GM12872 (cell line): ENCODE results near the gene FOXP2.

Source experiments
- CTCF ChIP-seq: IDR thresholded peaks from 3 replicates; pipeline ENCODE4 v1.5.1; 2011; ENCODE audit warnings: low read depth, mild to moderate bottlenecking, low read length, moderate library complexity; ENCODE audit not compliant: insufficient read depth

The FOXP2 gene

GRCh38 chr7:114426824-114427223, 12.2 kb downstream of the FOXP2 start:
- TF ChIP-seq CTCF, result no peak

- no peak for TF ChIP-seq CTCF
These were observed 13.6 kb downstream of the FOXP2 start for GRCh38 chr7:114428211-114428610.

- TF ChIP-seq CTCF, result no peak
These were observed 16.6 kb downstream of the FOXP2 start for GRCh38 chr7:114431189-114431588.

- TF ChIP-seq CTCF, result no peak
These were observed 17.4 kb downstream of the FOXP2 start for GRCh38 chr7:114432061-114432460.

GRCh38 chr7:114432703-114433102, 18.1 kb downstream of the FOXP2 start:
- no peak for TF ChIP-seq CTCF

GRCh38 chr7:114439581-114439980, 25.0 kb downstream of the FOXP2 start:
- no peak for TF ChIP-seq CTCF

GRCh38 chr7:114444196-114444595, 29.6 kb downstream of the FOXP2 start:
- no peak for TF ChIP-seq CTCF

- TF ChIP-seq CTCF, result no peak
These were observed 35.8 kb downstream of the FOXP2 start for GRCh38 chr7:114450431-114450830.
